ENCODE results near the gene SMIM13.

Gene SMIM13

GRCh38 chr6:11093626-11094410 lies at the start of gene SMIM13:
SMIM13 (plus strand) TSS chr6:11093834; CDS start chr6:11094314, 480 bp downstream.
- DNase-seq = peak; percentile 98

GRCh38 chr6:11043961-11044711 lies 49.5 kb upstream of the SMIM13 start, which contains the start of gene ELOVL2:
ELOVL2 (minus strand) TSS chr6:11044305; CDS start chr6:11044230, 75 bp downstream.
- DNase-seq = peak; percentile 55

GRCh38 chr6:11044712-11045167 lies 48.9 kb upstream of the SMIM13 start:
- peak; percentile 32 for DNase-seq

DNA sequence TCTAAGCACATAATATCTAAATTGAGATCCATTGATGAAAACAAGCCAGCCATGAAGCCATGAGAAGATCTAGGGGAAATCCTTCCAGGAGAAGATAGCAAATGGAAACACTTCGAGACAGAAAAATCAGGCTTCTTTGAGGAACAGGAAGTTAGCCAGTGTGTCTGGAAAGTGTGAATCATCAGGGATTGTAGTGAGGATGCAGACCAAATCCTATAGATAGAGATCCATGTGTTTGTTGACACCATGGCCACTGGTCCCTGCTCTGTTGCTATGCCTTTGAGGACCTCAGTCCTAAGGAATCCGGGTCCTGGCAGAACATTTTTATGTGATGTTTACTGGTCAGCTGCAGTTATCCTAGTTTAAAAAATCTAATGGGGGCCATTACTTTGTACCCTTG lies 42.9 kb upstream of the SMIM13 start:
- DNase-seq = no peak

- DNase-seq = no peak
Measured at GRCh38 chr6:11053307-11053706, 40.3 kb upstream of the SMIM13 start.

DNA sequence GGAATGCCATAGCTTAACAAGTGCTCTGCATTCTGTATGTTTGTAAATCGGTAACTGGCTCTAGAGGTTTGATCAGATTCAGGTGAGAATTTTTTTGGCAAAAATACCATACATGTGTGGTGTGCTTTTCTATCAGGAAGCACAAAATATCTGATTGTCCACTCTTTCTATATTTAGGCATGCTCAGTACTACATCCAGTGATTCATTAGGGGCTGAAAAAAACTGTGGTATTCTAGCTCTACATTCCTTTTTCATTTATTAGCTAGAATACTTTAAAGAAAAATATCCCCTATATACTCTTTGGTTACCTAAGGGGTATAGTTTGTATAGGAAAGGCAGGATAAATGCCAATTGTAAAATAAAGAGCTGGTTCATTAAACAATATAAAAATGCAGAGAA lies 38.9 kb upstream of the SMIM13 start:
- DNase-seq = no peak

DNA sequence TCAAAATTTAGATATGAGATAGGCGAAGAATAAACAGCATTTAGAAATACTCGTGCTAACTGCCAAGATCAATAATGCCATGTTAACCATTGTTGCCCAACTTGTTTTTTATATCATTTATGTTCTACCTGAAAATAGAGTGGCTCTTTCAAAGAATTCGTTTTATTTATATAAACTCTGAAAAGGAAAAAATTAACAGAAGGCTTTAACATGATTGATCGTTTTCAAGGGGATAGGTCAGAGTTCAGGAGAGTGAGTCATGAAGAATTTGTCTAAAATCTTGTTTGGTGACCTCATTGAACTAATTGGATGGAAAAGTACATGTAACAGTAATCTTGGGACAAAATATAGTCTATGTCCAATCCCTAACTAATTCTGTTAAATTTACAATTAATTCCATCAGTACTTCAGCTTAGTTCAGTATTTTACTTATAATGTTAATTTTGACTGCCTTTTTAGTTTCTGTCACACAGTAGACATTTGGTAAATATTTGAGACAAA lies 38.5 kb upstream of the SMIM13 start:
- no peak for DNase-seq

GRCh38 chr6:11056871-11057270 lies 36.8 kb upstream of the SMIM13 start:
- no peak for DNase-seq

DNA sequence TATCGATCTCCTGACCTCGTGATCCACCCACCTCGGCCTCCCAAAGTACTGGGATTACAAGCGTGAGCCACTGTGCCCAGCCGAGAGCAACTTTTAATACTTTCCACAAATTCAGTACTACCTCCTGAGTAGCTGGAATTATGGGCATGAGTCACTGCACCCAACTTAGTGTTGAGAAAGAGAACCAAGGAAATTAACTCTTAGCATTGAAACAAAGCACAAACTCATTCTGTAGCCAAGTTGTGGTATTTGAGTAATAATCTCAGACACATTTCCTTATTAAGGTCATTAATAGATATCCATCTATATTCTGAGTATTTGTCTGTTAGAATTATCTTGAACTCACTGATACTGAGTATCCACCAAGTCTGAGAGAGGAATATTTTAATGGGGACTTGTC lies 35.2 kb upstream of the SMIM13 start:
- no peak for DNase-seq

DNA sequence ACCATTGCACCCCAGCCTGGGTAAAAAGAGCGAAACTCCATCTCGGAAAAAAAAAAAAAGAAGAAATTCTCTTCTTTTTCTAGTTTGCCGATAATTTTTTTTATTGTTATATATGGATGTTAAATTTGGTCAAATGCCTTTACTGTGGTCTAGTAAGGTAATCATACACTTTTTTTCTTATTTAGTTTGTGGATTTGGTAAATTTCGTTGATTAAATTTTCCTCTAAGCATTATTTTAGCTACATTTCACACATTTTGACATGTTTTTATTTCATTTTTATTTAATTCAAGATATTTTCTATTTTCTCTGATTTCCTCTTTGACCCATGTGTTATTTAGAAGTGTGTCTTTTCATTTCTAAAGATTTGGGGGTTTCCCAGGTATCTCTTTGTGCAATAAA lies 31.6 kb upstream of the SMIM13 start:
- no peak for DNase-seq

DNA sequence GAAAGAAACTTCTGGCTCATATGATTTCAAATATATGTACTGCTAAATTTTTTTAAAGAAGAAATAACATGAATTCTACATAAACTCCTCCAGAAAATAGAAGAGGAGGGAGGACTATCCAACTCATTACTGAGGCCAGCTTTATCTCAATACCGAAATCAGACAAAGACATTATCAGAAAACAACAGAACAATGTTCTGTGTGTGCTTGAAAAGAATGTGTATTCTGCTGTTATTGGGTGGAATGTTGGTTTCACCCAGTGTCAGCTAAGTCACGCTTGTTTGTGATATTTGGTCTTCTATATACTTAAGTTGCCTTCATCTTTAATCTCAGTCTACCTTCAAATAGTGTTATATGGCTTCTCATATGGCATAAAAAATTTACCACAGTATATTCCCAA lies 30.9 kb upstream of the SMIM13 start:
- DNase-seq = no peak

DNA sequence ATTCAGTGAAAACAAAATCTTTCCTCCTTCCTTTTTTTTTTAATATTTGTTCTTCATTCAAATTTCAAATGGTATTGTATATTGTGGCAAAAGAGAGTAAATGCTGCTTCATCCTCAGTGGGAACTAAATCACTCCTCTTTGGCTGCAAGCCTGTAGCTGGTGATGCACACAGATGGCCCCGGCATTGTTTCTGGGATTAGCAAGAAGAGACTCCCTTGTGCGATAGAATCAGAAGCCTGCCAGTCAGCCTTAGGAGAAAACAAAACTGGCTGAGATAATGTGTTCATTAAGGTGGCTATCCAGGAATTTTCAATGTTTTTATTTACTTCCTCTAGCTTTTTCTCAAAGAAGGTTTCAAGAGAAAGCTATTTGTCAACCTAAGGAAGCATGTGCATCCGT lies 28.8 kb upstream of the SMIM13 start:
- DNase-seq = no peak

- no peak for DNase-seq
Measured at GRCh38 chr6:11065436-11066202, 28.0 kb upstream of the SMIM13 start.

DNA sequence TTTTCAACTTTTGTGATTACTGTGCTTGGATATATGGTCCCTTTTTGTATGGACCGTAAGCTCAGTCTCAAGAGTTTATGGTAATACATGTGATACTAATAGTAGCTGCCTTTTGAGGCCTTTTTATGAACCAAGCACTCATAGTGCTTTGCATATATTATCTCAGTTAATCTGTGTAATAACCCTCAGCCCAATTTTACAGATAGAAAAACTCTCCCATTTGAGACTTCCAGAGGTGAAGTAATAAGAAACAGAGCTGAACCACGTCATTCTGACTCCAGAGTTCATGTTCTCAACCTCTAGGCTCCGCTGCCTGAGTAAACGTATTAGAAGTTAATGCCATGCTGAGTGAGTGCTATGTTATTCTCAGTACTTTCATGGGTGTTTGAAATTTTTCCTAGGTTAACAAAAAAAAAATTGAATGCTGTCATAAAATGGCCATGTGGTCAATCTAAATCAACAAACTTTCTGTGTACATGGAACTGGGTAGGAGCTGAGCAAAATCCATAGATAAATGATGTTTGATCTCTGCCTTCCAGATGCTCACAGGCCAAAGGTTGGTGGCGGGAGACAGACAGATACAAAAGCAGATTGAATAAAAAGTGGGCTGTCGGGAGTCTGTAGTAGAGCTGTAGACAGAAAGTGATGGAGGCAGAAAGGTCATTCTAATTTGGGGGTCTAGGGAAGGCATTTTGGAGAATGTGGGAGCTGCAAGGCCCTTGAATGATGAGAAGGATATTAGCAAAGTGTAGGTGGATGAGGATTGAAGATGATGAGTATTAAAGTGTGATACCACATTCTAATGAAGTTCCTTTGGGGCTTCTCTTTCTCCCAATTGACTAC lies 26.9 kb upstream of the SMIM13 start:
- DNase-seq = no peak

DNA sequence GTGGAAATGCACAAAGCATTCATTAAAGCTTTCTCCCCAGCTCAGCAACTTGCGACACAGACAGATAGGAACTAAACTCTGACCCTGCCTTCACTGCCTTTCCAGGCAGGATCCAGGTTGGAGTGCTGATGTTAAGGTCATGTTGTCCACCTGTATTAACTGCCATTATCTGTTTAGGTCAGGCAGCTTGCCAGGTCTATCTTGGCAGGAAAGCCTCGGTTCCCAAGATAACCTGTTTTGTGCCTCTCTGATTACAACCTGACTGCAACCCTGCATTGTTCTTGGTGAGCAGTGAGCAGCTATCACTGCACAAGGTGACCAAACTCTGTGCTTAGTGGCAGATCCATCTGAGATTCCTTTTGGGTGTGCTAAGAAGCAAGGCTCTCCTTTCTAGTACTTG lies 26.3 kb upstream of the SMIM13 start:
- no peak for DNase-seq

- DNase-seq = no peak
Measured at GRCh38 chr6:11069760-11070159, 23.9 kb upstream of the SMIM13 start.

DNA sequence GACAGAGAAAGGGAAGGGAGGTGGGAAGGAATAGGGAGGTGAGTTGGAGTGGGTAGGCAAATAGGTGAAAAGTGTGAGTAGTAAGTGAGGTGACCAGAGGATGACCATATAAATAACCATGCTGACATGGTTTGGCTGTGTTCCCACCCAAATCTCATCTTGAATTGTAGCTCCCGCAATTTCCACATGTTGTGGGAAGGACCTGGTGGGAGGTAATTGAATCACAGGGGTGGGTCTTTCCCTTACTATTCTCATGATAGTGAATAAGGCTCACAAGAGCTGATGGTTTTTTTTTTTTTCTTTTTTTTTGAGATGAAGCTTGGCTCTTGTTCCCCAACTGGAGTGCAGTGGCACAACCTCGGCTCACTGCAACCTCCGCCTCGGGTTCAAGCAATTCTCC lies 21.5 kb upstream of the SMIM13 start:
- DNase-seq = no peak

- no peak for DNase-seq
Measured at GRCh38 chr6:11076540-11076939, 17.1 kb upstream of the SMIM13 start.

- DNase-seq = no peak
Measured at GRCh38 chr6:11078266-11078665, 15.4 kb upstream of the SMIM13 start.

- DNase-seq = no peak
Measured at GRCh38 chr6:11080296-11080695, 13.3 kb upstream of the SMIM13 start.

GRCh38 chr6:11083491-11083890 lies 10.1 kb upstream of the SMIM13 start:
- DNase-seq = no peak

DNA sequence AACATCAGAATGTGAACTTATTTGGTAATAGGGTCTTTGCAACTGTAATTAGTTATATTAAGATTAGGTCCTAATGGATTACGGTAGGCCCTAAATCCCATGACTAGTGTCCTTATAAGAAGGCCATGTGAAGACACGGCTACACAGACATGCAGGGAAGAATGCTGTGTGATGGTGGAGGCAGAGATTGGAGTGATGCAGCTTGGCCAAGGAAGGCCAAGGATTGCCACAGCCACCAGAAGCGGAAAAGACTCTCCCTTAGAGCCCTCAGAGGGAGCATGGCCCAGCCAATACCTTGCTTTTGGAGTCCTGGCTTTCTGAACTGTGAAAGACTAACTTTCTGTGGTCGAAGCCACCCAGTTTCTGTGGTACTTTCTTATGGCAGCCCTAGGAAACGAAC lies 9.7 kb upstream of the SMIM13 start:
- DNase-seq = no peak

Measured in left hindlimb (tissue), 1 donor.